LoVo (cell line): Measurements from ENCODE around the gene ELF1.
A peak's percentile ranks its signal among the peaks of the same experiment; 100 is the strongest.
"Not testable (repeated sequence)": the region's sequence is repeated elsewhere in the genome, so short reads cannot be mapped to it uniquely, and the experiment has no call there.

Experiments used
- DNase-seq: peaks from one replicate; pipeline ENCODE4 v3.0.0-alpha.2; 2016; ENCODE audit warnings: low spot score

Gene ELF1

GRCh38 chr13:41042419-41042818 lies 23.3 kb upstream of the ELF1 start:
- not testable (repeated sequence) for DNase-seq

GRCh38 chr13:41040584-41041334 lies 21.6 kb upstream of the ELF1 start:
- no peak for DNase-seq

- DNase-seq = no peak
Observed at GRCh38 chr13:41039746-41040145, 20.6 kb upstream of the ELF1 start.

DNA sequence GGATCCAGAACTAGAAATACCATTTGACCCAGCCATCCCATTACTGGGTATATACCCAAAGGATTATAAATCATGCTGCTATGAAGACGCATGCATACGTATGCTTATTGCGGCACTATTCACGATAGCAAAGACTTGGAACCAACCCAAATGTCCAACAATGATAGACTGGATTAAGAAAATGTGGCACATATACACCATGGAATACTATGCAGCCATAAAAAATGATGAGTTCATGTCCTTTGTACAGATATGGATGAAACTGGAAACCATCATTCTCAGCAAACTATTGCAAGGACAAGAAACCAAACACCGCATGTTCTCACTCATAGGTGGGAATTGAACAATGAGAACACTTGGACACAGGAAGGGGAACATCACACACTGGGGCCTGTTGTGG lies 17.4 kb upstream of the ELF1 start:
- DNase-seq = not testable (repeated sequence)

GRCh38 chr13:41034881-41035280 lies 15.8 kb upstream of the ELF1 start:
- DNase-seq = no peak

DNA sequence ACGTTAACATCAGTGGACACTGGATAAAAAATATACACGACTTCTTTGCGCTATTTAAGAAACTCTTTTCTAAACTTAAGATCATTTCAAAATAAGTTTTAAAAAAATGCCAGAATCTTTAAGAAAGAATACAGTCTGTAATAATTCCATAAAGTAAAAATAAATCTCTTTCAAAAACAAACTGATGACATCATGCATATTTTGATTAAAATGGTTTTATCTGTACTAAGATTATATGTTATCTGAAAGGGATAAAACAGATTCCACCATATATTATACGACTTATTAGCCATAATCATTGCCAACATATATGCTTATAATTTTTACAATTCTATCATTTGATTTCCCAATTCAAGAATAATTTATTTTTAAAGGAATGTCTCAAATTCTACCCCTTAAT lies 15.3 kb upstream of the ELF1 start:
- DNase-seq = no peak

DNA sequence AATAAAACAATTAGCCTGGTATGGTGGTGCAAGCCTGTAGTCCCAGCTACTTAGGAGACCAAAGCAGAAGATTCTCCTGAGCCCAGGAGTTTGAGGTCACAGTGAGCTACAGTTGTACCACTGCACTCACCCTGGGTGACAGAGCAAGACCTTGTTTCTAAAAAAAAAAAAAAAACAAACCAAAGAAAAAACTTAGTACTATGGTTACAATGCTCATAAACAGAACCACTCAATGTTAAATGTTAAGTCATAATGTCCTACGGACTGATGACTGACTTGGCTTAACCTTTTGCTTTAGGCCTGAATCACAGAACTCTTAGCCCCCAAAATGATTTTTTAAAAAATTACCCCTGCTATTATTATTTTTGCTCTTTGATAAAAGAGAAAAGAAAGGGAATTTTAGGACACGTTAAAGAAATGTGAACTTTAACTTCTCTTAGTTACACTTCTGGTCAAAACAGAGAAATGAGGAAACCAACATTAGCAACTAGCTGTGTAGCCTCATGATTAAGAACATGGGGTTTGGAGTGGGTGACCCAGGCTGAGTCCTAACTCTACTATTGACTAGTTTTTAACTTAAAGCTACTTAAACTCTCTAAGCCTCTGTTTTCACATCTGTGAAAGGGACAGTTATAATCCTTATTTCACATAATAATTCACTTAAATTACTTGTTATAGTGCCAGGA lies 13.7 kb upstream of the ELF1 start:
- DNase-seq = no peak

- DNase-seq = no peak
Observed at GRCh38 chr13:41029629-41030028, 10.5 kb upstream of the ELF1 start.

- DNase-seq = no peak
Observed at GRCh38 chr13:41028051-41028450, 8.9 kb upstream of the ELF1 start.

GRCh38 chr13:41026788-41027187 lies 7.7 kb upstream of the ELF1 start:
- DNase-seq = no peak

GRCh38 chr13:41025518-41025917 lies 6.4 kb upstream of the ELF1 start:
- DNase-seq = no peak

DNA sequence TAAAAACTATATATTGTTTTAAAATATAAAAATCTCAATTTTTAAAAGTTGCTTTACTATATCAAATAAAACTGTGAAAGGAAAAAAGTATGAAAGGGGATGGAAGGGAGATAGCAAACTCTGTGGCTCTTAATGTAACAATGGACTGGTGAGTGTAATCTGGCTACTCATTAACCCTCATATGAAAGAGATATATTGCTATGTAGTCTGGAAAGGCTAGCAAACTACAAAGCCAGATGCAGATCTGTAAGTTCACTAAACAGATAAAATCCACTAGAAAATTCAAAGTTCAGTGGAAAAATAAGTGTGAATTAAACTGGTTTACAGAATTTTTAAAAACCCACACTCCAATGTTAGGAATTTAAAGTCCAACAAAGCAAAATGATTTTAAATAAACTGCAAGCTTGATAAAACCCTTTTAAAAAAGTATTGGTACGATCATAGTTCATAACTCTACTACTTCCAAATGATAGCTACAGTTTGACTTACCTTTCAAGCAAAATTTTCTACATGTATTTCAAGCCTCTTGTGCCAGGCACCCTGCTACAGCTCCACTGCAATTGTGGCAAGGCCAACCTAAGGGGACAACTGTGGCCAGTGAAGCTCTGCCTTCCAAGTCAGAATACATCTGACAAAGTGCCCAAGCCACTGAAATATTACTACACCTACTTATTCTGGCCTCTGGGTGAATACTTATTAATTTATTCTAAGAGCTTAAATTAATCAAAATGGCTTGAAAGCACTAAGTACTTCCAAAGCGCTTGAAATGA lies 647 bp upstream of the ELF1 start:
- DNase-seq = peak; percentile 55

DNA sequence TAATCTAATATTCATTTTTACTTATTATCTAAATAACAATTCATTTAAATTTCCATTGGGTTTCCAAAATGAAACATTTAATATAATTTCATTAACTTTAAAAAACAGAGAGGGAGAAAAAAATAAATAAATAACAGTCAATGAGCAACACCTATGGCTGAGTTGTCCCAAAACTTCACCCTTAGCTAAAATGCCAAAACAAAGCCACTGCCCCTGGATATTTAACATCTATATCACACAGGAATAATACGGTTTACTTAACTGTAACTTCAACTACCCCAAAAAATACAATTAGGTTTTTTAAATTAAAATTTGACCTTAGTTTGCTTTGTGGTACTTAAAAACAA lies 541 bp downstream of the ELF1 start:
- no peak for DNase-seq

GRCh38 chr13:41017817-41018601 lies 1.1 kb downstream of the ELF1 start:
- DNase-seq = no peak

DNA sequence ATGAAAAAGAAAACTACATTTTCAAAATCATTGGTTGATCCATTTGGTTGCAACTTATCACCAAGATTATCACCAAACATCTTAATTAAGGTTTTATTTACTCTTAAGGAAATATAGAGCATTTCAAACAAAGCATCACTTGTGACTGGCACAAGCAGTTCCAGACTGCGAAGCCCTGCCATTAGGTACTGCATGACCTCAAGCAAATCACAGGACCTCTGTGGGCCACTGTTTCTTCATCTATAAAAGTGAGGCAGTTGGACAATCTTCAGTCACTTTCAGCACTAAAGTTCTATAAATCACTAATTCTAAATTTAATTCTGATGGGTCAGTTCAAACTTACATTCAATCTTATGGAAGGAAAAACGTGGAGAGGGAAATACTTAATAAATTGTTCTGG lies 2.0 kb downstream of the ELF1 start:
- DNase-seq = no peak

- DNase-seq = no peak
Observed at GRCh38 chr13:41015920-41016319, 3.2 kb downstream of the ELF1 start.

- no peak for DNase-seq
Observed at GRCh38 chr13:41013835-41014234, 5.3 kb downstream of the ELF1 start.

GRCh38 chr13:41012536-41012935 lies 6.6 kb downstream of the ELF1 start:
- DNase-seq = no peak

DNA sequence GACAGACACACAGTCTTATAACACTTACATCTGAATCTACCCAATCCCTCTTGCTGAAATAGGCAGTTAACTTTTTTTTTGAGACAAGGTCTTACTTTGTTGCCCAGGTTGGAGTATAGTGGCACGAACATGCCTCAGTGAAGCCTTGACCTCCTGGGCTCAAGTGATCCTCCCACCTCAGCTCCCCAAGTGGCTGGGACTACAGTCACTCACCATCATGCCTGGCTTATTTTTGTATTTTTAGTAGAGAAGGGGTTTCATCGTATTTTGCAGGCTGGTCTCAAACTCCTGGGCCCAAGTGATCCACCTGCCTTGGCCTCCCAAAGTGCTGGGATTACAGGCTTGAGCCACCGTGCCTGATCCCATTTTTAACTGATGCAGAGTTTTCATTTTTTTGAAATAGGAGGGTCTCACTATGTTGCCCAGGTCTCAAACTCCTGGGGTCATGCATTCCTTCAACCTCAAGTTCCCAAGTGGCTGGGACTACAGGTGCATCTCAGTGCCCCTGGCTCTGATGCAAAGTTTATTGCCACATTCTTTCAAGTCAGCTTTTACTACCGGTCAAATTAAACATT lies 7.6 kb downstream of the ELF1 start:
- DNase-seq = no peak

DNA sequence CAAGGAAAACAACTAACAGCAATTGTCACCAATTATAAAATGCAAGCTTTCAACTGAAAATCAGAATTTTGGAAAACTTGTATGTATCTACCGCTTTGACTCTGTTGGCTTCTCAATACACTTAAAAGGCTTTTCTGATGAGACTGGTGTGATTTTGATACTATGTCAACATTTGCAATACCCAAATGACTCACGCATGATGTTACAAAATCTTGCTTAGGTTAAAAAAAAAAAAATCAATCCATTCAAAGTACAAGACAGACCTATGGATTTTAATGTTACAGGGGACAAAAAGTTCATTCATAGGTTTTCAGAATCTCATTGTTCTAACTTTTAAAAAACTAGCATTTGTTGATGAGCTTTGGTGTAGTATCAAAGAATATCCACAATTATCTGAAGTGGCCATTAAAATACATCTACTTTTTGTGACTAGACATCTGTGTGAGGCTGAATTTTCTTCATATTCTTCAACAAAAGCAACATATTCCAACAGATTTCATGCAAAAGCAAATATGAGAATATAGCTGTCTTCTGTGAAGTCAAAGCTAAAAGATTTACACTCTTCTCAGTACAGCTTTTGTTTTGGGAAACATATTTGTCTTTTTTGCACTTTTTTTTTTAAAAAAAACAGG lies 10.7 kb downstream of the ELF1 start:
- DNase-seq = peak; percentile 50

DNA sequence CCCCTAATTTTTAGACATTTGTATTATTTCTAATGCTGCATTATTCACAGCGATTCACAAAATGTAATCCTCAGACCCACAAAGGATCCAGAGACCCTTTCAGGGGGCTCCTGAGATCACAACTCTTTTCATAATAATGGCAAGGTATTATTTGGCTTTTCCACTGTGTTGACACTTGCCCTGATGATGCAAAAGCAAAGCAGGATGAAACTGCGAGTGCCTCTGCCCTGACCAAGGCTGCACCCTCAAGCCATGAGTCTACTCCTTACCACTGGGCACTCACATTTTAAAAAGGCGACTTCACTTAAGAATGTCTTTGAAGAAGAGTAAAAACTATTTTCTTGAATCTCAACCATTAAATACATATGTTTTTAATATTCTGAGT lies 11.4 kb downstream of the ELF1 start:
- DNase-seq = no peak
